Activated naive CD8-positive, alpha-beta T cell treated with anti-CD3 and anti-CD28 coated beads for 36 hours (primary cell): ENCODE measurements around the gene ZRANB3. TPM values are rescaled to one million over a fixed set of nuclear protein-coding genes. Genes with fewer than 3 reads are reported as not detected.
"Not testable (repeated sequence)": the region's sequence is repeated elsewhere in the genome, so short reads cannot be mapped to it uniquely, and the experiment has no call there.

Source experiments
- DNase-seq: peaks from one replicate; pipeline ENCODE4 v3.0.0; 2021
- H3K27ac Mint-ChIP-seq: one replicate; pipeline ENCODE4 v1.8.0; 2022; ENCODE audit warnings: mild to moderate bottlenecking, moderate library complexity, mixed read lengths
- H3K27me3 Mint-ChIP-seq: one replicate; pipeline ENCODE4 v1.8.0; 2022; ENCODE audit warnings: mild to moderate bottlenecking, mixed read lengths
- H3K36me3 Mint-ChIP-seq: one replicate; pipeline ENCODE4 v1.8.0; 2021; ENCODE audit warnings: mild to moderate bottlenecking, mixed read lengths
- H3K4me1 Mint-ChIP-seq: one replicate; pipeline ENCODE4 v1.8.0; 2021; ENCODE audit warnings: mixed read lengths
- H3K4me3 Mint-ChIP-seq: one replicate; pipeline ENCODE4 v1.8.0; 2022; ENCODE audit warnings: mild to moderate bottlenecking, moderate library complexity, mixed read lengths
- H3K9me3 Mint-ChIP-seq: one replicate; pipeline ENCODE4 v1.8.0; 2022; ENCODE audit warnings: mixed read lengths
- total RNA-seq, 2 experiments: library from RNA; stranded (reverse); gene quantifications; one replicate each; pipeline ENCODE4 v1.2.3, GENCODE V29; 2021

The ZRANB3 gene
- total RNA-seq, 2 experiments from 2014 or later: 15.0 to 18.1 TPM

DNA sequence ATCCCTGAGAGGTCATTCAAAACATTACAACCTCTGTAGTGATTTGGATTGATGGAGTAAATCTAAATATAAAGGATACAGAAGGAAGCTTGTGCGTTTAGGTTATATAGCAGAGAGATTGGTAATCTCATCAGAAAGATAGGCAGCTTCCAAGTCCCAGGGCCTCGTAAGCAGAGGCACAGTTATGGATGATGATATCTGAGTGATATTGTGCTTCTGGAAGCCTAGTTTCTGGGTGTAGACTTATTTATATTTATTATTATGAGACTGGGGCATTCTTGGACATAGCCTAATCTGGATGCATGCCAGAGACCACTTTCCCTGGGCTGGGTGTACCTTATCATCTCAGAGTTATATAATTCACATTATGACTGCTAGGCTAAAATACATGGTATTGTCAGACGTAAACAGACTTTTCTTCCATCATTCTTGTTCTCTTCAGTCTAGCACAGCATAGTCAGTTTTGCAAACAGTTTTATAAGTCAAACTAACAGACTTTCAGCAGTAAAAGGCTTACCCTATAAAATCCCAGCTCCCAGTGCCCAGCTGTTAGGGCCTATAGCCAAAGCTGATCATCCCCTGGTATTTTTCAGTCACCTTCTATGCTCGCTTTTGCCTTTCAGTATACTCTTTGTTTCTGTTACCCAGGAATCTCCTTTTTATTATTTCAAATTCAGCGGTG is 431.1 kb downstream of the ZRANB3 start:
- peaks cover 40% of the 10 kb centered on the region for H3K36me3 Mint-ChIP-seq
- H3K4me3 Mint-ChIP-seq: no peak overlapping the region
- peaks cover 6% of the 10 kb centered on the region for H3K9me3 Mint-ChIP-seq
- no peak overlapping the region for H3K27ac Mint-ChIP-seq
- H3K4me1 Mint-ChIP-seq: peaks cover 27% of the 10 kb centered on the region
- no peaks in the 10 kb centered on the region for H3K27me3 Mint-ChIP-seq
- DNase-seq: no peak

GRCh38 chr2:135097532-135098231 is 433.3 kb downstream of the ZRANB3 start:
- no peak for DNase-seq
- Mint-ChIP-seq H3K9me3 (peaks cover 2% of the 10 kb centered on the region), H3K27me3 (no peaks in the 10 kb centered on the region), H3K4me3 (no peak overlapping the region), H3K36me3 (peaks cover 36% of the 10 kb centered on the region), H3K27ac (no peak overlapping the region), H3K4me1 (peaks cover 26% of the 10 kb centered on the region)

GRCh38 chr2:135096665-135097446 is 434.2 kb downstream of the ZRANB3 start:
- Mint-ChIP-seq H3K4me3 (no peak overlapping the region), H3K27me3 (no peaks in the 10 kb centered on the region), H3K36me3 (peaks cover 34% of the 10 kb centered on the region), H3K4me1 (peaks cover 26% of the 10 kb centered on the region), H3K27ac (no peak overlapping the region), H3K9me3 (no peaks in the 10 kb centered on the region)
- no peak for DNase-seq

- no peak overlapping the region for H3K4me3 Mint-ChIP-seq
- peaks cover 26% of the 10 kb centered on the region for H3K4me1 Mint-ChIP-seq
- no peaks in the 10 kb centered on the region for H3K9me3 Mint-ChIP-seq
- H3K27me3 Mint-ChIP-seq: no peaks in the 10 kb centered on the region
- H3K27ac Mint-ChIP-seq: no peak overlapping the region
- DNase-seq: no peak
- peaks cover 31% of the 10 kb centered on the region for H3K36me3 Mint-ChIP-seq
Measured at GRCh38 chr2:135095591-135095990, 435.4 kb downstream of the ZRANB3 start.

- no peaks in the 10 kb centered on the region for H3K9me3 Mint-ChIP-seq
- peaks cover 33% of the 10 kb centered on the region for H3K36me3 Mint-ChIP-seq
- H3K27ac Mint-ChIP-seq: peak overlapping the region; percentile 32
- no peak for DNase-seq
- H3K4me3 Mint-ChIP-seq: no peak overlapping the region
- H3K4me1 Mint-ChIP-seq: peaks cover 21% of the 10 kb centered on the region
- no peaks in the 10 kb centered on the region for H3K27me3 Mint-ChIP-seq
Measured at GRCh38 chr2:135094508-135094907, 436.5 kb downstream of the ZRANB3 start.

- peaks cover 16% of the 10 kb centered on the region for H3K4me1 Mint-ChIP-seq
- no peak overlapping the region for H3K27ac Mint-ChIP-seq
- no peak for DNase-seq
- peaks cover 5% of the 10 kb centered on the region for H3K9me3 Mint-ChIP-seq
- no peaks in the 10 kb centered on the region for H3K27me3 Mint-ChIP-seq
- no peak overlapping the region for H3K4me3 Mint-ChIP-seq
- peaks cover 37% of the 10 kb centered on the region for H3K36me3 Mint-ChIP-seq
Measured at GRCh38 chr2:135093670-135094330, 437.2 kb downstream of the ZRANB3 start.

- peaks cover 16% of the 10 kb centered on the region for H3K4me1 Mint-ChIP-seq
- peaks cover 6% of the 10 kb centered on the region for H3K9me3 Mint-ChIP-seq
- no peaks in the 10 kb centered on the region for H3K27me3 Mint-ChIP-seq
- H3K36me3 Mint-ChIP-seq: peaks cover 41% of the 10 kb centered on the region
- DNase-seq: no peak
- no peak overlapping the region for H3K4me3 Mint-ChIP-seq
- H3K27ac Mint-ChIP-seq: no peak overlapping the region
Measured at GRCh38 chr2:135093193-135093592, 437.8 kb downstream of the ZRANB3 start.

DNA sequence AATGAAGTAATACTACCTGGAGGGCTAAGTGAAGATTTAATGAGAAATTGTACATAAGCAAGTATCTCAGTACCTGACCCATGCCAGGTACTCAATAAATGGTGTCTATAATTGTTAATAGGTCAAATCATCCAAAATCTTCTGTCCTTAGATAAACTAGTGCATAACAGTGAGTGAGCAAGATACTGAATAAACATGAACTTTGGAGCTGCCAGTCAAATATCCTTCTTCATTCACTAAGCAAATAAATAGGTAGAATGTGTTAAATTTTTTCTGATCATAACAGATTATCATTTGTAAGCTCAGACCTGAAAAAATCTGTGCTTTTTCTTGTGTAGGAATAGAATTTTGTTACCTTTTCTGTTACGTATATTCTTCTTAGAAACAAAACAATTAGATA is 439.3 kb downstream of the ZRANB3 start:
- Mint-ChIP-seq H3K4me1 (peaks cover 20% of the 10 kb centered on the region), H3K9me3 (peaks cover 9% of the 10 kb centered on the region), H3K27ac (no peak overlapping the region), H3K4me3 (no peak overlapping the region), H3K36me3 (peaks cover 51% of the 10 kb centered on the region), H3K27me3 (no peaks in the 10 kb centered on the region)
- no peak for DNase-seq

DNA sequence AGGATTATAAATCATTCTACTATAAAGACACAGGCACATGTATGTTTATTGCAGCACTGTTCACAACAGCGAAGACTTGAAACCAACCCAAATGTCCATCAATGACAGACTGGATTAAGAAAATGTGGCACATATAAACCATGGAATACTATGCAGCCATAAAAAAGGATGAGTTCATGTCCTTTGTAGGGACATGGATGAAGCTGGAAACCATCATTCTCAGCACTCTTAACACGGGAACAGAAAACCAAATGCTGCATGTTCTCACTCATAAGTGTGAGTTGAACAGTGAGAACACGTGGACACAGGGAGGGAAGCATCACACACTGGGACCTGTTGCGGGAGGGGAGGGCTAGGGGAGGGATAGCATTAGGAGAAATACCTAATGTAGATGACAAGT is 441.4 kb downstream of the ZRANB3 start:
- Mint-ChIP-seq H3K4me1 (peaks cover 22% of the 10 kb centered on the region), H3K36me3 (peaks cover 49% of the 10 kb centered on the region), H3K9me3 (peaks cover 13% of the 10 kb centered on the region)
- not testable (repeated sequence) for H3K4me3 Mint-ChIP-seq, H3K27ac Mint-ChIP-seq, H3K27me3 Mint-ChIP-seq, DNase-seq

Other genes starting within 250 kb of the ZRANB3 start
- 10 to 100 TPM; 68.1 to 70.6 TPM for gene R3HDM1, start 266 bp upstream of the ZRANB3 start, total RNA-seq
- gene UBXN4, start 210.6 kb upstream of the ZRANB3 start, total RNA-seq: 10 to 100 TPM; 70.6 to 81.8 TPM